GM18907 (cell line): ENCODE data around the gene NBPF1.
"Not testable (repeated sequence)": the region's sequence is repeated elsewhere in the genome, so short reads cannot be mapped to it uniquely, and the experiment has no call there.

Experiments used
- ATAC-seq: cut with Tn5 transposase; IDR thresholded peaks from one replicate; pipeline ENCODE4 v1.9.1; 2021; ENCODE audit warnings: mild to moderate bottlenecking, moderate library complexity; ENCODE audit not compliant: unreplicated experiment

NBPF1 gene

DNA sequence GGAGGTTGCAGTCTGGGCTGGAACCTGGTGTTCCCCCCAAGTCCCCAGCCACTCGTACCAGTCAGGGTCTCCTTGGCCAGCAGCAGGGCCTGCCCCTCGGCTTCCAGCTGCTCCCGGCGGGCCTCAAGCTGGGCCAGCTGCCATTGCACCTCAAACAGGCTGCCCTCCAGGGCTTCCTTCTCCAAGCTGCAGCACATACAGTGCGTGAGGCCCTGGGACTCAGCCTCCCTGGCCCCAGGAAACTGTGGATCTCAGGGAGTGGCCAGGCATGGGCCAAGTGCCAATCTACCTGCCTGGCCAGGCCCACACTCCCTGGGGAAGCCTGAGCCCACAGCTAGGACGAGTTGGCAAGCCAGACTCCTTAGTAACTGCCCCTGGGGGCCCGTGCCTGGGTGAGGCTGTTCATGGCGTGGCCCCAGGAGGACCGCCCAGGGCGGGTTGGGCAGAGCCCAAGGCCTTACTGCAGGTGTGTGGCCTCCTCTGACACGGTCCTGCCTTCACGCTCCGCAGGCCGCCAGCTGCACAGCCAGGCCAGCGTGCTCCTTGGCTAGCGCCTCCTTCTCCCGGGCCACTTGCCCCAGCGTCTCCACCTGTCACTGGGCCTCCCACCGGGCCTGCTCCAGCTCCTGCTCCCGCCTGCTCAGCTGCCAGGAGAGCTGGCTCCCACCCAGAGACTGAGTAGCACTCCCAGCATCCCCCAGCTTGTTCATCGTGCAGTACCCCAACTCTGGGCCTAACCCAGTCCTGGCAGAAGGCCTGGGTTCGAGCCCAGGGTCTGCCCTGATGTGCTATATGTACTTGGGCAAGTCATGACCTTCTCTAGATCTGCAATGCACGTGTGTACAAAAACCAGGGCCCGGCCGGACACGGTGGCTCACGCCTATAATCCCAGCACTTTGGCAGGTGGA, 10.7 kb upstream of the NBPF1 start:
- not testable (repeated sequence) for ATAC-seq

GRCh38 chr1:16623337-16623736, 10.0 kb upstream of the NBPF1 start:
- not testable (repeated sequence) for ATAC-seq

DNA sequence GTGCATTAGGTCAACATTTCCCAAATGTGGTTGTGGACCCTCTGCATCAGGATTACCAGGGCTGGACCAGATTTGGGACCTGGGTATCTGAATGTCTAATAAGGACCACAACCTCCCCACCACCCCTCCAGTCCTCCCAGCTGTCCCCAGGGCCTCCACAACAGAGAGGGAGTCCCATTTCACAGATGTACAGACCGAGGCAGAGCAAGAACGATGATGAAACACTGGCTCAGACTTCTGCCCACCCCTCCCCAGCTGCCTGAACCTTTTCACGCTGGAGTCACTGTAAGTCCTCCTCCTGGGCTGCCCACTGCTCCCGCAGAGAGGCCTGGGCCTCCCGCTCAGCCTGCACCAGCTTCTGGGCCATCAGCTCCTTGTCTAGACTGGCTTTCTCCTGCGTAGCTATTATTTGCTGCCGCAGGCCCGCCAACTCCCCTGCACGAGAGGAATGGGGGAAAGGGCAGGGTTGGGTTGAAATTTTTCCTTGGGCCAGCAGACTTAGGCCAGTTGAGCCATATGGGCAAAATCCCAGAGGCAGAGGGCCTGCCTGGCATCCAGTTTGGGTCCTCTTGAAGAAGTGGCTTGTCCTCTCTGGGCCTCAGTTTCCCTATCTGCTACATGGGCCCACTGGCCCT, 8.4 kb upstream of the NBPF1 start:
- ATAC-seq: not testable (repeated sequence)

- no peak for ATAC-seq
These were observed 7.9 kb upstream of the NBPF1 start for GRCh38 chr1:16621300-16621658.

DNA sequence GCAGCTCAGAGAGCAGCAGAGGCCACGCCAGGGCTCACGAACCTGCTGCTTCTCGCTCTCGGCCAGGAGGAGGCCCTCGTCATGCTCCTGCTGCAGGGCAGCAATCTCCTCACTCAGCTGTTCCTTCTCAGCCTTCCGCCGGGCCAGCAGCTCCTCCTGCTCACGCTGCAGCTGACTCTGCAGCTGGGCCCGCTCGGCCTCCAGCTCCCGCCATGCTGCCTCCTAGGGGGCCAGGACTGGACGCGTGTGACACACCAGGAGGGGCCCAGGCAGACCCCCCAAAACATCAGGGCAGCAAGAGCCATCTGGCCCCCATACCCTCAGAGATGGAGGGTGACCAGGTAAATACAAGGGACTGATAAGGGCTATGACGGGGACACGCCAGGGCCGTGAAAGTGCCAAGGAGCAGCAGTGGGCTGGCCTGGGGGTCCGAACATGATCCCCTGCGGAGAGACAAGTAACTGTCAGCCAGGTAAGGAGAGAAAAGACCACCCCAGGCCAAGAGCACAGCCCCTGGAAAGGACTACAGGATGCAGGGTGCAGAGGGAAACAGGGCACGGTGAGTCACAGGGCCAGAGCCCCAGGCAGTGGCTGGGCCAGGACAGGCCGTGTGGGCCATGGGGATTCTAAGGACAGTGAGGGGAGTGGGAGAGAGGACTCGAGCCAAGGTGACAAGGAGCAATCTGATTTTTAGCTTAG, 6.6 kb upstream of the NBPF1 start:
- ATAC-seq: not testable (repeated sequence)

GRCh38 chr1:16618719-16619118, 5.4 kb upstream of the NBPF1 start:
- no peak for ATAC-seq

DNA sequence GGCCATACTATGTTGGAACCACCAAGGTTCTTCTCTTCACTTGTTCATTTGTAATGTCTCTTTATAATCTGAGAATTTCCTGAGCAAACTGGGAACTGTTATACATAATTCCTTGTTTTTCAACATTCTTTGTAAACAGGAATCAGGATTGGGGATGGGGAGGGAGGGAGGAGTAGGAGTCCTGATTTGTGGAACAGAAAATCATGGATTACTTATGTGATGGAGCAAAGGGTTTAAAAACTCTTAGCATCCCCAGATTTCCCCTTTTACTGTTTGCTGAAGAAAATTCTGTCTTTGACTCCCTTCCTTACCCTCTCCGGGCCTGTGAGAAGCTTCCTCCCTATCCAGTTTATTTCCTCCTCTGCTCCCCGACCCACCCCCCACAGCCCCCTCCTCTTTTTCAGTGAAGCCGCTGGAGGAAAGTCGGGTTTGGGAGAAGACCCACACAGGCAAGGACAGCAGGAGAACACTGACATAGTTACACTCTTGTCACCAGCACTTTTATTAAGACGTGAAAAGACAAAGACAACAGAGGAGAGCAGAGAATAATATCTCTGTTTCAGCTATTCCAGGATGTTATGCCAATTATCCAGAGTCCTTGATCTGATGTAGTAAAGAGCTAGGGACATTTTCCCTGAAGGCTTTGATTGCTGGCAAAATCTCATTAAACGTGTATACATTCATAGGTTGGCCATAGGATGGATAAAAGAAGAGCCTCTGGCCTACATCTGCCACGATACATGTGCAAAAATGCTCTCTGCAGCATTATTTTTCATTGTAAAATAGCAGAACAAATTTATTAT, 4.6 kb upstream of the NBPF1 start:
- ATAC-seq: no peak

GRCh38 chr1:16617114-16617631, 3.8 kb upstream of the NBPF1 start:
- no peak for ATAC-seq

DNA sequence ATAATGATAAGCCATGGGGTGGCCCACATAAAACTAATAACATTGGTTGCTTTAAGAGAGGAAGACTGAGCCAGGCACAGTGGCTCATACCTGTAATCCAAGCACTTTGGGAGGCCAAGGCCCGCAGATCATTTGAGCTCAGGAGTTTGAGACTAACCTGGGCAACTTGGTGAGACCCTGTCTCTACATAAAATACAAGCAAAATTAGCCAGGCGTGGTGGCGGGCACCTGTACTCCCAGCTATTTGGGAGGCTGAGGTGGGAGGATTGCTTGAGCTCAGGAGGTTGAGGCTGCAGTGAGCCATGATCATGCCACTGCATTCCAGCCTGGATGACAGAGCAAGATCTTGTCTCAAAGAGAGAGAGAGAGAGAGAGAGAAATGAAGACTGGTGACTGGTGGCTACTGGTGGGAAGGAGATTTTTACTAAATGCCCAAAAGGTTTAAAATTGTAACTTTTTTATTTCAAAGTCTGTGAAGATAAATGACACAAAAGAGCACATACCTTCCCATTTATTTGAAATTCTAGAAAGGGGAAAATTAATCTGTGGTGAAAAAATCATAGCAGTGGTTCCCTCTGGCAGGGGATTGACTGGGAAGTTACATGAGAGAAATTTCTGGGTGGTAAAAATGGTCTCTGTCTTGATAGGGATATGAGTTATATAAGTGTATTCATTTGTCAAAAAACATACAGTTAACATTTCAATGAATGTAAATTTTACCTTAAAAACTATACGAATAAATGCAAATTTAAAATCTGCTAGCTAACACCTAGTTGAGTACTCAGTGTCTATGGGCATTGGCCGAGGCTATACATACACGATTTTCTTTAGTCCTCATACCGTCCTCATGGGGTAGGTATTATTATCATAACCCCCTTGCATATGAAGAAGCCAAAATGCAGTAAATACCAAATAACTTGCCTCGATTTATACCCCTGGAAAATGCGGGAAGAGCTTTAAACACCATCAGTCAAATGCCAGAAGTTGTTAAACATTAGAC, 2.2 kb upstream of the NBPF1 start:
- no peak for ATAC-seq

DNA sequence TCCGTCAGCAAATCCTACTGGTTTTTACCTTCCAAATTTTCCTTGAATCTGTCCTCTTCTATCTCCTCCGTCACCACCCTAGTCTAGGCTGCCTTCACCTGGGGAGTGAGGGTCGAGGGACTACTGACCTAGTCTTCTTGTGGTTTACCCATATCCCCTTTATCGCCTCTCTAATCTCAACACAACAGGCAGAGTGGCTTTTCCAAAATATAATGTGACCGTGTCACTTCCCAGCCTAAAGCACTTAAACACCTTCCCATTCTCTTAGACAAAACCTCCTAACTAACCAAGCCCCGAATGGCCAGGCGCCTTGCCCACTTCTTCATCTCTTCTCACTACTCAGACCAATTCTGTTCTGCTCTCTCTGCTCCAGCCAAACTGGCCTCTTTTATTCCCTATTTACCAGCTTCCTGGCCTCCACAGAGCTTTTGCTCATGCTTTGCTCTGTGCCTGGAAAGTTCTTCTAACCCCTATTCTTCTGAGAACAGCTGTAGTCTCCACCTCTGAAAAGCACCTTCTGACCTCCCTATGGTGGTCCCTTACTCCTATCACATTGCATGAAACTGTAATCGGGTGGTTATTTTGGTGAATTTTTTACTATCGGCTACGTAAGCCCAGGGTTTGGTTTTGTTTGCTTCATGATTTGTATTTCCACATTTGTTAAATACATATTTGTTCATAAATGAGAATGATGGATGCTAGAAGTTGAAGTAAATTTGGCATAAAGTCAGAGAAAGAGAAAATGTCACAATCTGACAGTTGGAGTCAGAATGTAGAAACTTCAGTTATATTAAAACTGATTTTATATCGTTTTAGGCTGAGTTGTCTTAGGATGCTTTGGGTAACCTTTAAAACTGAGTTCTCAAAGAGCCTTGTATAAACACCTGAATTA, 1.2 kb upstream of the NBPF1 start:
- no peak for ATAC-seq

GRCh38 chr1:16612332-16613172, 812 bp downstream of the NBPF1 start:
- ATAC-seq: no peak

GRCh38 chr1:16611981-16612331, 1.4 kb downstream of the NBPF1 start:
- ATAC-seq: not testable (repeated sequence)

- ATAC-seq: not testable (repeated sequence)
These were observed 2.2 kb downstream of the NBPF1 start for GRCh38 chr1:16611164-16611563.

- not testable (repeated sequence) for ATAC-seq
These were observed 2.8 kb downstream of the NBPF1 start for GRCh38 chr1:16610553-16610952.

- ATAC-seq: not testable (repeated sequence)
These were observed 3.6 kb downstream of the NBPF1 start for GRCh38 chr1:16609761-16610160.

GRCh38 chr1:16608838-16609560, 4.4 kb downstream of the NBPF1 start:
- ATAC-seq: no peak
